Pulmonary artery endothelial cell (primary cell): ENCODE data around the gene SEPTIN8. TPM values are rescaled to one million over a fixed set of nuclear protein-coding genes. Genes with fewer than 3 reads are reported as not detected.
A peak's percentile ranks its signal among the peaks of the same experiment; 100 is the strongest.

ENCODE experiments used
- DNase-seq: peaks from one replicate; pipeline ENCODE4 v3.0.0-alpha.2; 2011; ENCODE audit warnings: low read depth, low spot score
- total RNA-seq: library from RNA; depleted of rRNA; stranded (reverse); fragments of >200 nt; gene quantifications from 2 replicates; pipeline ENCODE4 v1.2.3, GENCODE V29; 2014

Gene SEPTIN8
- total RNA-seq, 1 donor from 2014 or later, result 55.6 TPM

GRCh38 chr5:132785365-132785764 lies 8.3 kb upstream of the SEPTIN8 start:
- no peak for DNase-seq

- peak; percentile 47 for DNase-seq
Observed at GRCh38 chr5:132782101-132782500, 5.1 kb upstream of the SEPTIN8 start.

GRCh38 chr5:132781029-132781428 lies 4.0 kb upstream of the SEPTIN8 start:
- no peak for DNase-seq

- DNase-seq, result no peak
Observed at GRCh38 chr5:132780577-132780976, 3.5 kb upstream of the SEPTIN8 start.

GRCh38 chr5:132779961-132780360 lies 2.9 kb upstream of the SEPTIN8 start:
- no peak for DNase-seq

- no peak for DNase-seq
Observed at GRCh38 chr5:132778856-132779255, 1.8 kb upstream of the SEPTIN8 start.

- no peak for DNase-seq
Observed at GRCh38 chr5:132778129-132778528, 1.1 kb upstream of the SEPTIN8 start.

- DNase-seq, result no peak
Observed at GRCh38 chr5:132776938-132777208, 166 bp downstream of the SEPTIN8 start.

- no peak for DNase-seq
Observed at GRCh38 chr5:132776131-132776937, 705 bp downstream of the SEPTIN8 start.

GRCh38 chr5:132775476-132775961 lies 1.5 kb downstream of the SEPTIN8 start:
- DNase-seq, result no peak

- no peak for DNase-seq
Observed at GRCh38 chr5:132774896-132775295, 2.1 kb downstream of the SEPTIN8 start.

GRCh38 chr5:132774406-132774805 lies 2.6 kb downstream of the SEPTIN8 start:
- DNase-seq, result no peak

- DNase-seq, result no peak
Observed at GRCh38 chr5:132773601-132774355, 3.3 kb downstream of the SEPTIN8 start.

- DNase-seq, result no peak
Observed at GRCh38 chr5:132773114-132773513, 3.9 kb downstream of the SEPTIN8 start.

- no peak for DNase-seq
Observed at GRCh38 chr5:132772291-132773070, 4.6 kb downstream of the SEPTIN8 start.

GRCh38 chr5:132771503-132771998 lies 5.5 kb downstream of the SEPTIN8 start:
- DNase-seq, result no peak

GRCh38 chr5:132770476-132771159 lies 6.4 kb downstream of the SEPTIN8 start:
- no peak for DNase-seq

GRCh38 chr5:132768485-132768868 lies 8.6 kb downstream of the SEPTIN8 start:
- no peak for DNase-seq

- no peak for DNase-seq
Observed at GRCh38 chr5:132767150-132767549, 9.9 kb downstream of the SEPTIN8 start.

- DNase-seq, result no peak
Observed at GRCh38 chr5:132766806-132767055, 10.3 kb downstream of the SEPTIN8 start.

GRCh38 chr5:132766020-132766805 lies 10.8 kb downstream of the SEPTIN8 start:
- no peak for DNase-seq
